VCaP (cell line): ENCODE measurements around the gene KLHL29.
A peak's percentile ranks its signal among the peaks of the same experiment; 100 is the strongest.

Experiments
- H3K27ac ChIP-seq: fragments of 450-650 bp; 2 replicates; pipeline ENCODE4 v1.5.1; 2017
- TF ChIP-seq, protein P1 (sequence below): fragments of 450-650 bp; conservative IDR thresholded peaks from 2 replicates; pipeline ENCODE4 v1.5.1; 2017; ENCODE audit warnings: mild to moderate bottlenecking, moderate library complexity

KLHL29 gene

GRCh38 chr2:23699580-23699925 lies 314.6 kb downstream of the KLHL29 start:
- TF ChIP-seq, protein P1, sequence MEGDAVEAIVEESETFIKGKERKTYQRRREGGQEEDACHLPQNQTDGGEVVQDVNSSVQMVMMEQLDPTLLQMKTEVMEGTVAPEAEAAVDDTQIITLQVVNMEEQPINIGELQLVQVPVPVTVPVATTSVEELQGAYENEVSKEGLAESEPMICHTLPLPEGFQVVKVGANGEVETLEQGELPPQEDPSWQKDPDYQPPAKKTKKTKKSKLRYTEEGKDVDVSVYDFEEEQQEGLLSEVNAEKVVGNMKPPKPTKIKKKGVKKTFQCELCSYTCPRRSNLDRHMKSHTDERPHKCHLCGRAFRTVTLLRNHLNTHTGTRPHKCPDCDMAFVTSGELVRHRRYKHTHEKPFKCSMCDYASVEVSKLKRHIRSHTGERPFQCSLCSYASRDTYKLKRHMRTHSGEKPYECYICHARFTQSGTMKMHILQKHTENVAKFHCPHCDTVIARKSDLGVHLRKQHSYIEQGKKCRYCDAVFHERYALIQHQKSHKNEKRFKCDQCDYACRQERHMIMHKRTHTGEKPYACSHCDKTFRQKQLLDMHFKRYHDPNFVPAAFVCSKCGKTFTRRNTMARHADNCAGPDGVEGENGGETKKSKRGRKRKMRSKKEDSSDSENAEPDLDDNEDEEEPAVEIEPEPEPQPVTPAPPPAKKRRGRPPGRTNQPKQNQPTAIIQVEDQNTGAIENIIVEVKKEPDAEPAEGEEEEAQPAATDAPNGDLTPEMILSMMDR = no peak
- H3K27ac ChIP-seq = no peak overlapping the region

GRCh38 chr2:23700627-23701026 lies 315.6 kb downstream of the KLHL29 start:
- TF ChIP-seq, protein P1 = no peak
- H3K27ac ChIP-seq = no peak overlapping the region

DNA sequence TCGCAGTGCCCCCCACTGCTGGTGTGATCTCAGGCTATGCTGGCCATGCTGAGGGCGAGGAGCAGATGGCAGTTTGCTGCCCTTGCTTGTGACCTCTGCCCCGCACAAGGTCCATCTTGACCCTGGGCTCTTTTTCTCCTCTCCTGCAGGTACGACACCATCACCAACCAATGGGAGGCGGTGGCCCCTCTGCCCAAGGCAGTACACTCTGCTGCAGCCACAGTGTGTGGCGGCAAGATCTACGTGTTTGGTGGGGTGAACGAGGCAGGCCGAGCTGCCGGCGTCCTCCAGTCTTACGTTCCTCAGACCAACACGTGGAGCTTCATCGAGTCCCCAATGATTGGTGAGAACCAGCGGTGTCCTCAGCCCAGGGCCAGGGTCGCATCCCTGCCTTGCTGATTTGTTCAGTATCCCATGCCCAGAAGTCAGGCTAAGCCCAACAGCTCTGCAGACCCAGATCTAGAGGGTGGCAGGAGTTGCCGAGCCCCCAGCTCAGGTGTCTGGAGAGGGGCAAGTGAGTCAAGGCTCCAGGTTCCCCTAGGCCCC lies 318.1 kb downstream of the KLHL29 start:
- no peak overlapping the region for H3K27ac ChIP-seq
- TF ChIP-seq, protein P1 = no peak

GRCh38 chr2:23703583-23704385 lies 318.8 kb downstream of the KLHL29 start:
- TF ChIP-seq, protein P1 = no peak
- H3K27ac ChIP-seq = no peak overlapping the region

GRCh38 chr2:23705771-23706612 lies 321.0 kb downstream of the KLHL29 start:
- TF ChIP-seq, protein P1 = no peak

GRCh38 chr2:23706613-23707078 lies 321.7 kb downstream of the KLHL29 start:
- peak overlapping the region; percentile 46; the same call in 1 of the 2 replicates for H3K27ac ChIP-seq
- TF ChIP-seq, protein P1 = no peak

More at GRCh38 chr2:23705771-23706612, 321.0 kb downstream of the KLHL29 start:
- peak overlapping the region; percentile 46; the same call in 1 of the 2 replicates for H3K27ac ChIP-seq

DNA sequence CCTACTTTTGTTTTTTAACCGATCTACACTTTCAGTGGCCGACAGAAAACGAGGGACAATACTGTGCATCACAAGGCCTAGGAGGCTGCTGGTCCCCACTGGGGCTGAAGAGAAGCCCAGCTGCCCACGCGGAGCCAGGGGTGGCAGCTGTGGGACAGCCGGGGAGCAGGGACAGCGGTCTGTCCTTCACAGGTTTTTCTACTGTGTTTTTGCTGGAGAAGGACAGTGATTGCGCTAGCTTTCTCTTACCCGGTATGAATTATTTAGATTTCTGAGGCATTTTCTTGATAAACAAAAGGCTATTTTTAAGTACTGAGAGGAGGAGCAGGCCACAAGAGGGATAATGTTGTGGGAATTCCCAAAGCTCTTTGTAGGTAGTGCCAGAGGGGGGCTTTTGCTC lies 322.1 kb downstream of the KLHL29 start:
- peak overlapping the region; percentile 46; the same call in 1 of the 2 replicates for H3K27ac ChIP-seq
- TF ChIP-seq, protein P1 = no peak
